Measurements from ENCODE around the gene HCFC1. TPM values are rescaled to one million over a fixed set of nuclear protein-coding genes. Genes with fewer than 3 reads are reported as not detected.

The HCFC1 gene
- total and polyA plus RNA-seq, 2 experiments from 2014 or later = 18.9 to 25.0 TPM

GRCh38 chrX:153906126-153906917, 65.3 kb downstream of the HCFC1 start:
- Histone ChIP-seq H3K4me1 (ENCODE audit: insufficient read depth) (no peaks in the 10 kb centered on the region), H2AFZ (no peak overlapping the region), H3K27ac (no peak overlapping the region), H3K79me2 (no peaks in the 10 kb centered on the region), H4K20me1 (ENCODE audit: insufficient read depth, poor library complexity, severe bottlenecking) (no peaks in the 10 kb centered on the region), H3K9me3 (ENCODE audit: low read depth) (no peaks in the 10 kb centered on the region), H3K36me3 (replicated peaks; ENCODE audit: insufficient read depth, low read depth) (no peaks in the 10 kb centered on the region), H3K4me2 (no peak overlapping the region), H3K4me3 (no peak overlapping the region), H3K9me2 (replicated peaks; ENCODE audit: insufficient read depth) (no peaks in the 10 kb centered on the region), H3K27me3 (no peaks in the 10 kb centered on the region)
- TF ChIP-seq CTCF (IDR thresholded peaks at IDR 0.05; ENCODE audit: poor library complexity) (no peak), EZH2phosphoT487 (IDR thresholded peaks at IDR 0.05; ENCODE audit: low read depth, severe bottlenecking, unreplicated experiment) (no peak), EZH2 (IDR thresholded peaks at IDR 0.05; ENCODE audit: borderline replicate concordance) (no peak)
- DNase-seq (ENCODE audit: low spot score) = no peak
- WGBS (ENCODE audit: low lambda C conversion rate, missing lambda C conversion rate) = 85% methylated on average over 27 of the region's 27 CpGs

GRCh38 chrX:153905481-153906095, 66.0 kb downstream of the HCFC1 start:
- no peak for DNase-seq (ENCODE audit: low spot score)
- H4K20me1 ChIP-seq (ENCODE audit: insufficient read depth, poor library complexity, severe bottlenecking) = no peaks in the 10 kb centered on the region
- H3K79me2 ChIP-seq = no peaks in the 10 kb centered on the region
- TF ChIP-seq EZH2 (IDR thresholded peaks at IDR 0.05; ENCODE audit: borderline replicate concordance) (no peak), EZH2phosphoT487 (IDR thresholded peaks at IDR 0.05; ENCODE audit: low read depth, severe bottlenecking, unreplicated experiment) (no peak), CTCF (IDR thresholded peaks at IDR 0.05; ENCODE audit: poor library complexity) (no peak)
- no peak overlapping the region for H3K4me2 ChIP-seq
- H3K27me3 ChIP-seq = no peaks in the 10 kb centered on the region
- H3K4me3 ChIP-seq = no peak overlapping the region
- 92% methylated on average over 31 of the region's 32 CpGs for WGBS (ENCODE audit: low lambda C conversion rate, missing lambda C conversion rate)
- H3K4me1 ChIP-seq (ENCODE audit: insufficient read depth) = no peaks in the 10 kb centered on the region
- H3K9me3 ChIP-seq (ENCODE audit: low read depth) = no peaks in the 10 kb centered on the region
- no peaks in the 10 kb centered on the region for H3K9me2 ChIP-seq (replicated peaks; ENCODE audit: insufficient read depth)
- no peaks in the 10 kb centered on the region for H3K36me3 ChIP-seq (replicated peaks; ENCODE audit: insufficient read depth, low read depth)
- H2AFZ ChIP-seq = no peak overlapping the region
- no peak overlapping the region for H3K27ac ChIP-seq

GRCh38 chrX:153903991-153904957, 67.3 kb downstream of the HCFC1 start, which contains the start of gene AVPR2:
TSS of gene AVPR2 (plus strand) at chrX:153904673. CDS start at chrX:153905146, 473 bp downstream.
- Histone ChIP-seq H3K79me2 (no peaks in the 10 kb centered on the region), H3K27ac (no peak within 1 kb of the TSS), H4K20me1 (ENCODE audit: insufficient read depth, poor library complexity, severe bottlenecking) (no peaks in the 10 kb centered on the region), H3K4me1 (ENCODE audit: insufficient read depth) (no peaks in the 10 kb centered on the region), H3K9me2 (replicated peaks; ENCODE audit: insufficient read depth) (no peaks in the 10 kb centered on the region), H2AFZ (no peak within 1 kb of the TSS), H3K4me2 (no peak within 1 kb of the TSS), H3K27me3 (no peaks in the 10 kb centered on the region), H3K9me3 (ENCODE audit: low read depth) (no peaks in the 10 kb centered on the region), H3K36me3 (replicated peaks; ENCODE audit: insufficient read depth, low read depth) (no peaks in the 10 kb centered on the region), H3K4me3 (no peak within 1 kb of the TSS)
- TF ChIP-seq EZH2 (IDR thresholded peaks at IDR 0.05; ENCODE audit: borderline replicate concordance) (no peak), EZH2phosphoT487 (IDR thresholded peaks at IDR 0.05; ENCODE audit: low read depth, severe bottlenecking, unreplicated experiment) (no peak)
- 70% methylated on average over 20 of the region's 26 CpGs for WGBS (ENCODE audit: low lambda C conversion rate, missing lambda C conversion rate)
- no peak for DNase-seq (ENCODE audit: low spot score)

All from hepatocyte (in vitro differentiated cells).